GM19372 (cell line): ENCODE data around the gene CAVIN4.

ENCODE experiments used
- ATAC-seq: cut with Tn5 transposase; IDR thresholded peaks from one replicate; pipeline ENCODE4 v1.9.1; 2021; ENCODE audit warnings: mild to moderate bottlenecking, low read depth, moderate library complexity; ENCODE audit not compliant: unreplicated experiment

The CAVIN4 gene

GRCh38 chr9:100589582-100589981 lies 11.7 kb downstream of the CAVIN4 start:
- no peak for ATAC-seq

- no peak for ATAC-seq
Measured at GRCh38 chr9:100590481-100590880, 12.6 kb downstream of the CAVIN4 start.

GRCh38 chr9:100591139-100591538 lies 13.3 kb downstream of the CAVIN4 start:
- no peak for ATAC-seq

- ATAC-seq = no peak
Measured at GRCh38 chr9:100591639-100592412, 13.9 kb downstream of the CAVIN4 start.

DNA sequence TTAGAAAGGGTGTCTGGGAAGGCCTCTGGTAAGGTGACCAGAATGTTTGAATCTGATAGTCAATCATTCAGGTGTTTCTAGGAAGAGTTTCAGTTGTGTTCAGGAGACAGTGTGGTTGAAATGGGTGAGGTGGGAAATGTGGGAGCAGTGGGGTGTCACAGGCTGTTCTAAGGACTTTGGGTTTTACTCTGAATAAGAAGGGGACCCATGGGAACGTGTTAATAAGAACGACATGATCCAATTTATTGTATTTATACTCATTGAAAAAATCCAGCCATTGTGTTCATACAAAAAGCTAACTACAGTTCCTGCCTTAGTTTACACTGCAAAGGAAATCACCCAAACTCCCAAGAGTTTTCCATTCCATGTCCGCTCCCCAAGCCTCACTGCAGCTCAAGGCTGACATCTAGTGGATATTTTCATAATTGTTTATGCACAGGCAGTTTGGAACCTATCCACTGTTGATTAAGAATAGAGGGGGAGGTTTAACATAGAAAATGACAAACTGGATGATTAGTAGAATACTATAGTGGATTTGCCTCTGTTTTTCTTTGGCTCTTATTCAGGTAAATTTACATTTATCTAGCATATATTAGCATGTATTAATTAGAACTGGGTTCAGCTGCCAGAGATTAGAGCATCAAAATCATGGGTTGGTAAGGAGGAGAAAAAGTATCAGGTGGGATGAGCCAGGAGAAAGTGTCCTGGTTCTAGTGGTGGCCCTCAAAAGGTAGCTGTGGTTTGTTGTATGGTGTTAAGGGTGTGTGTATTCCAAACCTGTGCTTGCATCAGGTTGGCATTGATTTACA lies 17.7 kb downstream of the CAVIN4 start:
- no peak for ATAC-seq

GRCh38 chr9:100597236-100597635 lies 19.4 kb downstream of the CAVIN4 start:
- ATAC-seq = no peak

- peak; percentile 74 for ATAC-seq
Measured at GRCh38 chr9:100598641-100599145, 20.8 kb downstream of the CAVIN4 start.

DNA sequence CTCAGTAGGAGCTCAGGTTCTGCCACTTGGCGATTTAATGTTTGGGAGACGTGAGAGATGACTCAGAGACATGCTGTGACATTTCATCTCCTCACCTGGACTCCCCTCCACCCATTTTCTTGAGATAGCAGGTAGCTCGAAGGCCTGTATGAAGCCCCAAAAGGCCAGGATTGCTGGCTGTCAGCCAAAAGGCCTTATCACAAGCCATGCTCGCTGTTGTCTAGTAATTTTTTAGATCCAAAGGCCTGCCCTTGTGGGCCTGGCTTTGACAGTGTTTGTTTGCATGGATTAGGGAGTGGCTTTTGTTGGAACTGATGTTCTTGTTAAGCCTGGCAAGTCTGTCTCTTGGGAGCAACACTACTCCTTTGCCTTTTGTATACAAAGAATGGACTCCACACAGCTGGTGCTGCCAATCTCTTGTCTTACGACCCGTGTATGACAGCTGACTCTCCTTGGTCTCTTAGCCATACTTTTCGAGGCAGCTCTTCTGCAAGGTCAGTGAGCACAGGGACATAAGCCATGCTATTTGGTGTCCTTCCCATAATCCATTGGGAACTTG lies 22.7 kb downstream of the CAVIN4 start:
- no peak for ATAC-seq

GRCh38 chr9:100601216-100601615 lies 23.3 kb downstream of the CAVIN4 start:
- peak; percentile 45 for ATAC-seq

DNA sequence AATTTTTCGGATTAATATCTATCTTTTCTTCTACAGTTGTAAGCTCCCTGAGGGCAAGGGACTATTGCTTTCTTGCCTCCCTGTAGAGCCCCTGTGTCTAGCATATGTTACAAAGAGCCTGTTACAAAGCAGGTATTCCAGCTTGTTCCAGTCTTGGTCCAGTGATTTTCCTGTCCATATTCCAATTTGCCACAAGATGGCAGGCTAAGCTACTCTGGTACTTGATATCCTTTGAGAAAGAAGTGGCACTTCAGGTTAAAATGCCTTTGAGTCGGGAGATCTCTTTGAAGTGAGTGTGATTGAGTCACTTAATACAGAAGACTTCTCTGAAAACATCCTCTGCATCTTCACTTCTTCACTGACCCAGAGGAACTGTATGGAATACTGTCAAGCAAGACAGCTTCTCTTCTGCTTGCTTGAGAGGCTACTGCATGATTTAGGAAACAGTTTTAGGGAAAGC lies 24.5 kb downstream of the CAVIN4 start:
- ATAC-seq = no peak

GRCh38 chr9:100605405-100605804 lies 27.5 kb downstream of the CAVIN4 start:
- ATAC-seq = no peak

DNA sequence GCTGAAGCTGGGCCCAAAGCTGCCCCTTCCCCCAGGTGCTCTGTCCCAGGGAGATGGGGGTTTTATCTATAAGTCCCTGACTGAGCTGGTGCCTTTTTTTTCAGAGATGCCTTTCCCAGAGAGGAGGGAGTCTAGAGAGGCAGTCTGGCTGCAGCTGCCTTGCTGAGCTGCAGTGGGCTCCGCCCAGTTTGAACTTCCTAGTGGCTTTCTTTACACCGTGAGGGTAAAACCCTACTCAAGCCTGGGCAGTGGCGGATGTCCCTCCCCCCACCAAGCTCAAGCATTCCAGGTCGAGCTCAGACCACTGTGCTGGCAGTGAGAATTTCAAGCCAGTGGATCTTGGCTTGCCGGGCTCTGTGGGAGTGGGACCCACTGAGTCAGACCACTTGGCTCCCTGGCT lies 41.3 kb downstream of the CAVIN4 start:
- no peak for ATAC-seq

GRCh38 chr9:100619665-100620064 lies 41.8 kb downstream of the CAVIN4 start:
- ATAC-seq = no peak

DNA sequence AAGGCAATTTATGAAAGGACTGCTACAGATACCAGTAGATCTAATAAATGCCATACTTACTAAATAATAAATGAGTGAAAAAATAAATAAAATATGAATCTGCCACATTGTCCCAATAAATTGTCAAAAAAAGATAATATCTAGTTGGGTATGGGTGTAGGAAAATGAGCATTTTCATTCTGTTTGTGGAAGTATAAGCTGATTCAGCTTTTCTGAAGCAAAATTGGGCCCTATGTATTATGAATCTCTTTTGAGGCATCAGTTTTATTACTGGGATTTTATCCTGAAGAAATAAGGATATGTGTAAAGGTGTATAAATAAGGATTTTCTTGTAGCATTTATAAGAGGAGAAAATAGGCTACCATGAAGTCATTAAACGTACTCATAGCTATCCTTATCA lies 46.1 kb downstream of the CAVIN4 start:
- no peak for ATAC-seq

DNA sequence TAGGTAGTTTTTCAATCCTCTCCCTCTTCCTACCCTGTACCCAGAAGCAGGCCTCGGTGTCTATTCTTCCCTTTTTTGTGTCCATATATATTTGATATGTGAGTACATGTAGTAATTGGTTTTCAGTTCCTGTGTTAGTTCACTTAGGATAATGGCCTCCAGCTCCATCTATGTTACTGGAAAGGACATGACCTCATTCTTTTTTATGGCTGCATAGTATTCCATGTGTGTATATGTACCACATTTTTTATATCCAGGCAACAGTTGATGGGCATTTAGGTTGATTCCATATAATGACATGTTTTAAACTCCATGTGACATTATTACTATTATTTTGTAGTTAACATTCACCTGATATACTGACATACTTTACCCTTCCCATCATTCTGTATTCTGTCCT lies 49.1 kb downstream of the CAVIN4 start:
- no peak for ATAC-seq

DNA sequence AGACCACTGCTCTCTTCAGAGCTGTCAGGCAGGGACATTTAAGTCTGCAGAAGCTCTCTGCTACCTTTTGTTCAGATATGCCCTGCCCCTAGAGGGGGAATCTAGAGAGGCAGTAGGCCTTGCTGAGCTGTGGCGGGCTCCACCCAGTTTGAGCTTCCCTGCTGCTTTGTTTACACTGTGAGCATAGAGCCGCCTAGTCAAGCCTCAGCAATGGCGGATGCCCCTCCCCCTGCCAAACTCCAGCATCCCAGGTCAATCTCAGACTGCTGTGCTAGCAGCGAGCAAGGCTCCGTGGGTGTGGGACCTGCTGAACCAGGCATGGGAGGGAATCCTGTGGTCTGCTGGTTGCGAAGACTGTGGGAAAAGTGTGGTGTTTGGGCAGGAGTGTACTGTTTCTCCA lies 59.9 kb downstream of the CAVIN4 start:
- ATAC-seq = no peak
